Liver (tissue), 9 donors: ENCODE data around the gene UBR2. TPM values are rescaled to one million over a fixed set of nuclear protein-coding genes. Genes with fewer than 3 reads are reported as not detected.

ENCODE experiments used
- DNase-seq: peaks from one replicate; pipeline ENCODE4 v3.0.0-alpha.2; 2017; ENCODE audit warnings: low spot score
- H3K27ac ChIP-seq, 2 donors: one replicate each; pipeline ENCODE4 v1.7.0; 2013; ENCODE audit warnings: inconsistent platforms in 2 of 2, low read length in 2 of 2, control low read depth in 1 of 2, low read depth in 1 of 2, mild to moderate bottlenecking in 1 of 2
- H3K27me3 ChIP-seq, 4 donors: one replicate each; pipeline versions ENCODE4 v1.6.1 to v1.7.0; 2013; ENCODE audit warnings: low read length in 3 of 4, inconsistent platforms in 1 of 4, mild to moderate bottlenecking in 1 of 4, moderate library complexity in 1 of 4; ENCODE audit not compliant: control insufficient read depth in 4 of 4, insufficient read depth in 4 of 4
- H3K36me3 ChIP-seq, 4 donors: one replicate each; pipeline versions ENCODE4 v1.6.1 to v1.7.0; 2013; ENCODE audit warnings: low read length in 3 of 4, mild to moderate bottlenecking in 3 of 4, low read depth in 1 of 4, moderate library complexity in 1 of 4; ENCODE audit not compliant: control insufficient read depth in 4 of 4, insufficient read depth in 3 of 4
- H3K4me1 ChIP-seq, 4 donors: one replicate each; pipeline versions ENCODE4 v1.6.1 to v1.7.0; 2013; ENCODE audit warnings: low read length in 3 of 4, mild to moderate bottlenecking in 3 of 4, moderate library complexity in 1 of 4; ENCODE audit not compliant: control insufficient read depth in 4 of 4, insufficient read depth in 4 of 4
- H3K4me3 ChIP-seq, 3 donors: one replicate each; pipeline versions ENCODE4 v1.6.1 to v1.7.0; 2013; ENCODE audit warnings: low read length in 3 of 3, control low read depth in 1 of 3, low read depth in 1 of 3, mild to moderate bottlenecking in 1 of 3
- H3K9ac ChIP-seq, 2 donors: one replicate each; pipeline ENCODE4 v1.7.0; 2013; ENCODE audit warnings: low read length in 2 of 2, mild to moderate bottlenecking in 2 of 2, moderate library complexity in 2 of 2, control low read depth in 1 of 2, low read depth in 1 of 2
- H3K9me3 ChIP-seq, 4 donors: one replicate each; pipeline versions ENCODE4 v1.6.1 to v1.7.0; 2013; ENCODE audit warnings: low read length in 3 of 4; ENCODE audit not compliant: control insufficient read depth in 4 of 4
- EGR1 ChIP-seq, 2 donors: IDR thresholded peaks; 2 replicates each; pipeline ENCODE4 v1.6.1; 2016 to 2018; ENCODE audit warnings: antibody characterized with exemption in 2 of 2, low read depth in 2 of 2
- FOXA1 ChIP-seq: IDR thresholded peaks from 2 replicates; pipeline ENCODE4 v1.6.1; 2016; ENCODE audit warnings: antibody characterized with exemption
- FOXA2 ChIP-seq: IDR thresholded peaks from 2 replicates; pipeline ENCODE4 v1.6.1; 2016; ENCODE audit warnings: antibody characterized with exemption
- GABPA ChIP-seq, 2 donors: IDR thresholded peaks in 1 of 2; conservative IDR thresholded peaks in 1 of 2; 2 replicates each; pipeline ENCODE4 v1.6.1; 2016; ENCODE audit warnings: antibody characterized with exemption in 2 of 2, mild to moderate bottlenecking in 1 of 2, moderate library complexity in 1 of 2
- HNF4A ChIP-seq, 2 donors: conservative IDR thresholded peaks; 2 replicates each; pipeline ENCODE4 v1.6.1; 2016; ENCODE audit warnings: antibody characterized with exemption in 2 of 2, mild to moderate bottlenecking in 2 of 2
- HNF4G ChIP-seq: IDR thresholded peaks from 2 replicates; pipeline ENCODE4 v1.6.1; 2016; ENCODE audit warnings: antibody characterized with exemption
- JUND ChIP-seq, 2 donors: IDR thresholded peaks; 2 replicates each; pipeline ENCODE4 v1.6.1; 2016; ENCODE audit warnings: antibody characterized with exemption in 2 of 2
- MAX ChIP-seq: IDR thresholded peaks from 2 replicates; pipeline ENCODE4 v1.6.1; 2016; ENCODE audit warnings: antibody characterized with exemption
- NR2F2 ChIP-seq: IDR thresholded peaks from 2 replicates; pipeline ENCODE4 v1.6.1; 2016; ENCODE audit warnings: antibody characterized with exemption
- RAD21 ChIP-seq, 2 donors: IDR thresholded peaks; 2 replicates each; pipeline ENCODE4 v1.6.1; 2016; ENCODE audit warnings: antibody characterized with exemption in 2 of 2, mild to moderate bottlenecking in 2 of 2
- RXRA ChIP-seq, 2 donors: IDR thresholded peaks; 2 replicates each; pipeline ENCODE4 v1.6.1; 2017 to 2018; ENCODE audit warnings: antibody characterized with exemption in 2 of 2, mild to moderate bottlenecking in 1 of 2
- SP1 ChIP-seq: IDR thresholded peaks from 2 replicates; pipeline ENCODE4 v1.6.1; 2018; ENCODE audit warnings: antibody characterized with exemption, mild to moderate bottlenecking
- TAF1 ChIP-seq: conservative IDR thresholded peaks from 2 replicates; pipeline ENCODE4 v1.6.1; 2016; ENCODE audit warnings: antibody characterized with exemption, mild to moderate bottlenecking
- YY1 ChIP-seq: IDR thresholded peaks from 2 replicates; pipeline ENCODE4 v1.6.1; 2016; ENCODE audit warnings: antibody characterized with exemption, mild to moderate bottlenecking
- ZBTB33 ChIP-seq: IDR thresholded peaks from 2 replicates; pipeline ENCODE4 v1.6.1; 2016; ENCODE audit warnings: antibody characterized with exemption
- WGBS: extraction: QIAGEN DNeasy Blood & Tissue Kit; methylation state at CpG from one replicate; pipeline ENCODE4 v1.1.7; 2013; 5-methylcytosine and 5-hydroxymethylcytosine counted together
- polyA plus RNA-seq, 2 donors: library from polyadenylated mRNA; stranded (reverse) in 1 of 2; unstranded in 1 of 2; fragments of 200-250 nt in 1 of 2; fragments of >200 nt in 1 of 2; fragmentation: Nextera tagmentation in 1 of 2; extraction: Ambion mirVana in 1 of 2; gene quantifications; one replicate each; pipeline versions ENCODE4 v1.2.1 to v1.2.3, GENCODE V29; 2013 to 2015
- total RNA-seq, 2 donors: library from RNA; depleted of rRNA; stranded (reverse); fragments of >200 nt; gene quantifications; one replicate each; pipeline ENCODE4 v1.2.3, GENCODE V29; 2014
- TF ChIP-seq, protein P1 (sequence below): fragments of 150-350 bp; IDR thresholded peaks from 2 replicates; pipeline ENCODE4 v1.5.1; 2017; ENCODE audit warnings: improper control_type of control experiment, low read depth, low read length; ENCODE audit not compliant: missing input control
- TF ChIP-seq, protein P2 (sequence below): IDR thresholded peaks from 2 replicates; pipeline ENCODE4 v1.6.1; 2016; ENCODE audit warnings: antibody characterized with exemption, mild to moderate bottlenecking
- donor health status: healthy.
- donor health status: healthy.
- donor health status: healthy.
- donor health status: healthy.
- donor health status: healthy.

Gene UBR2
- total and polyA plus RNA-seq, 4 donors = 6.3 to 32.9 (median 19.3) TPM

DNA sequence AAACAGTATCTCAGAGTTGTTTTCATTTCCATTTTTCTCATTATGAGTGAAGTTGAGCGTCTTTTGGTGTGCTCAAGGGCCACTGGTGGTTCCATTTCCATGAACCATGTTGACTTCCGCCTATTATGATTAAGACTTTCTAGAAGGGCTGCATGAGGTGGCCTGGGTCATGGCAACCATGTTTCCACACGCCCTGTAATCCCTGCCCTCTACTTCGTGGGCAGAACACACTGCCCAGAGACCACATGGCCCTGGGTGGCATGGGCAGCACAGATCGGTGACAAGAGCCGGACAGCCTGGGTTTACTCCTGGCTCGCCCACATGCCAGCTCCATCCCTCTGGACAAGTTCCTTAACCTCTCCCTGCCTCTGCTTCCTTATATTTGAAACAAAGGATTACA, 143.8 kb downstream of the UBR2 start:
- Histone ChIP-seq H3K27ac (no peak overlapping the region), H3K4me3 (no peak overlapping the region), H3K27me3 (no peaks in the 10 kb centered on the region), H3K9ac (no peak overlapping the region), H3K9me3 (peaks cover 0 to 8% (median 2%) of the 10 kb centered on the region in 4 donors), H3K4me1 (no peaks in the 10 kb centered on the region), H3K36me3 (no peaks in the 10 kb centered on the region)
- WGBS = 90% methylated on average over 7 of the region's 7 CpGs
- TF ChIP-seq FOXA1 (no peak), YY1 (no peak), JUND (IDR thresholded peaks at IDR 0.05) (no peak), FOXA2 (no peak), NR2F2 (no peak), GABPA (IDR thresholded peaks at IDR 0.05 in 1 of 2, conservative IDR thresholded peaks at IDR 0.05 in 1 of 2) (no peak), RXRA (IDR thresholded peaks at IDR 0.05) (no peak), SP1 (no peak), RAD21 (IDR thresholded peaks at IDR 0.05) (no peak), TAF1 (no peak), EGR1 (IDR thresholded peaks at IDR 0.05; ENCODE audit: low read depth in 2 of 2) (no peak), ZBTB33 (no peak), MAX (no peak), HNF4A (conservative IDR thresholded peaks at IDR 0.05) (no peak)
- TF ChIP-seq, protein P1, sequence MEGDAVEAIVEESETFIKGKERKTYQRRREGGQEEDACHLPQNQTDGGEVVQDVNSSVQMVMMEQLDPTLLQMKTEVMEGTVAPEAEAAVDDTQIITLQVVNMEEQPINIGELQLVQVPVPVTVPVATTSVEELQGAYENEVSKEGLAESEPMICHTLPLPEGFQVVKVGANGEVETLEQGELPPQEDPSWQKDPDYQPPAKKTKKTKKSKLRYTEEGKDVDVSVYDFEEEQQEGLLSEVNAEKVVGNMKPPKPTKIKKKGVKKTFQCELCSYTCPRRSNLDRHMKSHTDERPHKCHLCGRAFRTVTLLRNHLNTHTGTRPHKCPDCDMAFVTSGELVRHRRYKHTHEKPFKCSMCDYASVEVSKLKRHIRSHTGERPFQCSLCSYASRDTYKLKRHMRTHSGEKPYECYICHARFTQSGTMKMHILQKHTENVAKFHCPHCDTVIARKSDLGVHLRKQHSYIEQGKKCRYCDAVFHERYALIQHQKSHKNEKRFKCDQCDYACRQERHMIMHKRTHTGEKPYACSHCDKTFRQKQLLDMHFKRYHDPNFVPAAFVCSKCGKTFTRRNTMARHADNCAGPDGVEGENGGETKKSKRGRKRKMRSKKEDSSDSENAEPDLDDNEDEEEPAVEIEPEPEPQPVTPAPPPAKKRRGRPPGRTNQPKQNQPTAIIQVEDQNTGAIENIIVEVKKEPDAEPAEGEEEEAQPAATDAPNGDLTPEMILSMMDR = no peak
- TF ChIP-seq, protein P2, sequence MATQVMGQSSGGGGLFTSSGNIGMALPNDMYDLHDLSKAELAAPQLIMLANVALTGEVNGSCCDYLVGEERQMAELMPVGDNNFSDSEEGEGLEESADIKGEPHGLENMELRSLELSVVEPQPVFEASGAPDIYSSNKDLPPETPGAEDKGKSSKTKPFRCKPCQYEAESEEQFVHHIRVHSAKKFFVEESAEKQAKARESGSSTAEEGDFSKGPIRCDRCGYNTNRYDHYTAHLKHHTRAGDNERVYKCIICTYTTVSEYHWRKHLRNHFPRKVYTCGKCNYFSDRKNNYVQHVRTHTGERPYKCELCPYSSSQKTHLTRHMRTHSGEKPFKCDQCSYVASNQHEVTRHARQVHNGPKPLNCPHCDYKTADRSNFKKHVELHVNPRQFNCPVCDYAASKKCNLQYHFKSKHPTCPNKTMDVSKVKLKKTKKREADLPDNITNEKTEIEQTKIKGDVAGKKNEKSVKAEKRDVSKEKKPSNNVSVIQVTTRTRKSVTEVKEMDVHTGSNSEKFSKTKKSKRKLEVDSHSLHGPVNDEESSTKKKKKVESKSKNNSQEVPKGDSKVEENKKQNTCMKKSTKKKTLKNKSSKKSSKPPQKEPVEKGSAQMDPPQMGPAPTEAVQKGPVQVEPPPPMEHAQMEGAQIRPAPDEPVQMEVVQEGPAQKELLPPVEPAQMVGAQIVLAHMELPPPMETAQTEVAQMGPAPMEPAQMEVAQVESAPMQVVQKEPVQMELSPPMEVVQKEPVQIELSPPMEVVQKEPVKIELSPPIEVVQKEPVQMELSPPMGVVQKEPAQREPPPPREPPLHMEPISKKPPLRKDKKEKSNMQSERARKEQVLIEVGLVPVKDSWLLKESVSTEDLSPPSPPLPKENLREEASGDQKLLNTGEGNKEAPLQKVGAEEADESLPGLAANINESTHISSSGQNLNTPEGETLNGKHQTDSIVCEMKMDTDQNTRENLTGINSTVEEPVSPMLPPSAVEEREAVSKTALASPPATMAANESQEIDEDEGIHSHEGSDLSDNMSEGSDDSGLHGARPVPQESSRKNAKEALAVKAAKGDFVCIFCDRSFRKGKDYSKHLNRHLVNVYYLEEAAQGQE = no peak
- no peak for DNase-seq

GRCh38 chr6:42708096-42708495, 144.3 kb downstream of the UBR2 start:
- WGBS = 94% methylated on average over 11 of the region's 11 CpGs
- Histone ChIP-seq H3K36me3 (no peaks in the 10 kb centered on the region), H3K4me3 (no peak overlapping the region), H3K9me3 (peaks cover 0 to 8% (median 2%) of the 10 kb centered on the region in 4 donors), H3K27me3 (no peaks in the 10 kb centered on the region), H3K27ac (no peak overlapping the region), H3K9ac (no peak overlapping the region), H3K4me1 (no peaks in the 10 kb centered on the region)
- no peak for DNase-seq
- no peak for TF ChIP-seq RAD21 (IDR thresholded peaks at IDR 0.05)
- no peak for TF ChIP-seq ZBTB33
- TF ChIP-seq JUND (IDR thresholded peaks at IDR 0.05) = no peak
- no peak for TF ChIP-seq FOXA2
- TF ChIP-seq, protein P2 = no peak
- TF ChIP-seq HNF4G = no peak
- TF ChIP-seq GABPA (IDR thresholded peaks at IDR 0.05 in 1 of 2, conservative IDR thresholded peaks at IDR 0.05 in 1 of 2) = no peak
- no peak for TF ChIP-seq RXRA (IDR thresholded peaks at IDR 0.05)
- TF ChIP-seq EGR1 (IDR thresholded peaks at IDR 0.05; ENCODE audit: low read depth in 2 of 2) = no peak
- TF ChIP-seq SP1 = no peak
- TF ChIP-seq NR2F2 = no peak
- TF ChIP-seq TAF1 = no peak
- TF ChIP-seq MAX = no peak
- no peak for TF ChIP-seq YY1
